Retina (tissue), 1 donor: Measurements from ENCODE around the gene EP400.
A peak's percentile ranks its signal among the peaks of the same experiment; 100 is the strongest.

Experiments used
- DNase-seq: peaks from one replicate; pipeline ENCODE4 v3.0.0-alpha.2; 2016

The EP400 gene

GRCh38 chr12:131949431-131950181, at the start of gene EP400:
Gene EP400 (plus strand): TSS chr12:131949942. CDS start chr12:131960620, 10,678 bp downstream.
- peak; percentile 89 for DNase-seq

DNA sequence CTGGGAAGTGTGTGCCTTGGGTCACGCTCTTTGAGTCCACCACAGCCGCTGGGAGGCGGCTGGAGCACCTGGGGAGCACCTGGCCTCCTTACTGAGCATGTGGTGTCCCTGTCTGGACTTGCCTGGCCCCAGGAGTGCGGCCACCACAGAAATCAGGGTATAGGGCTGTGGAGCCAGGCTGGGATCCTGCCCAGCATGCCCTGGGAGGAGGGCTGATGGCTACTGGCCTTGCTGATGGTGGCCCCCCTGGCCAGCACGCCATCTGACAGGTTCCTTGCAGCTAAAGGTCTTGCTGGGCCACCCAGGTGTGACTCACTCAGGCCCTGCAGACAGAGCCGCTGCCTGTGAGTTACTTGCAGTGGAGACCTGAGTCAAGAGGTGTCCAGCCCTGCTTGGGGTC, 49.3 kb upstream of the EP400 start:
- no peak for DNase-seq

GRCh38 chr12:131901431-131902331, 48.1 kb upstream of the EP400 start:
- DNase-seq = peak; percentile 6

GRCh38 chr12:131902332-131903241, 47.2 kb upstream of the EP400 start:
- peak; percentile 14 for DNase-seq

- peak; percentile 1 for DNase-seq
Observed at GRCh38 chr12:131903270-131904255, 46.2 kb upstream of the EP400 start.

GRCh38 chr12:131904346-131904745, 45.4 kb upstream of the EP400 start:
- DNase-seq = no peak

DNA sequence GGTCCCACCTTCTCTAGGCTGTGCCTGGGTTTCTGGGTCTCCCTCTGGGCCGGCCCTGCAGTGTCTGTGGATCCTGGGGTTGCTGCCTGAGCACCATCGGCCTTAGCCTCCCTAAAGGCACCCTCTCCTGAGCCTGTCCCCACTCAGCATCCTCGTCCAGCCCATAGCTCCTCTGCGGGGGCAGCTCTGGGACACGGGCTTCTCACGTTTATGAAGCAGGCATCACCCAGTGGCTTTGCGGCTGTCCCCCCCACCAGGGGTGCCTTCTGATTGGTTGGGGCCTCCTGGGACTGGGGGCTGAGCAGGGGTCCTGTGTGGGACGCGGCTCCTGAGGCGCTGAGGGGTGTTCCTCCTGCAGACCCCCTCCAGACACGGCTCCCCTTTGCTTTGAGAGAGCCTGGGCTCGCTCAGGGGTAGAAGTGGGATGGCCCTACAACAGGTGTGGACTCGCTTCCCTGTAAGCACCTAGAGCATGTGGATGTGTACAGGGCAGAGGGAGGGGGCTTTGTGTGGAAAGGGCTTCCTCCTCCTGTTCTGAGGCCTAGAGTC, 44.6 kb upstream of the EP400 start:
- DNase-seq = no peak

DNA sequence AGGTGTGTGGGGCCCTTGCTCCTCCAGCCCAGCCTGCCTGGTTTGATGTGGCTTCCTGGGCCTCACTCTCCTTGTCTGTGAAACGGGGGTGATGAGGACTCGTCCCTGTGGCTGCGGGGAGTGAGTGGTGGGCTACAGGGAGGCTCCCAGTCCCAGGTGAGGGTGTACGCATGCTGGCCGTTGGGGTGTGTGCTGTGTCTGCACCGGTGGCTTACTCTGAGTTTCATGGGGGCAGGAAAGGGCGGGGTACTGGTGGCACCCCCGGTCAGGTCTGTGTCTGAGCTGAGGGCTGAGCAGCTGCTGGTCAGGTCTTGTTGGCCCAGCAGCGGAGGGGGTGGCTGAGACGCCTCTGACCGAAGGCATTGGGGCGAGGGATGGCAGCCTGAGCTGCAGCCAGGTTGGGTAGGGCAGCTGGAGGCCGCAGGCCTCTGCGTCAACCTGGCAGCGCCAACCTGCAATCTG, 44.1 kb upstream of the EP400 start:
- no peak for DNase-seq

DNA sequence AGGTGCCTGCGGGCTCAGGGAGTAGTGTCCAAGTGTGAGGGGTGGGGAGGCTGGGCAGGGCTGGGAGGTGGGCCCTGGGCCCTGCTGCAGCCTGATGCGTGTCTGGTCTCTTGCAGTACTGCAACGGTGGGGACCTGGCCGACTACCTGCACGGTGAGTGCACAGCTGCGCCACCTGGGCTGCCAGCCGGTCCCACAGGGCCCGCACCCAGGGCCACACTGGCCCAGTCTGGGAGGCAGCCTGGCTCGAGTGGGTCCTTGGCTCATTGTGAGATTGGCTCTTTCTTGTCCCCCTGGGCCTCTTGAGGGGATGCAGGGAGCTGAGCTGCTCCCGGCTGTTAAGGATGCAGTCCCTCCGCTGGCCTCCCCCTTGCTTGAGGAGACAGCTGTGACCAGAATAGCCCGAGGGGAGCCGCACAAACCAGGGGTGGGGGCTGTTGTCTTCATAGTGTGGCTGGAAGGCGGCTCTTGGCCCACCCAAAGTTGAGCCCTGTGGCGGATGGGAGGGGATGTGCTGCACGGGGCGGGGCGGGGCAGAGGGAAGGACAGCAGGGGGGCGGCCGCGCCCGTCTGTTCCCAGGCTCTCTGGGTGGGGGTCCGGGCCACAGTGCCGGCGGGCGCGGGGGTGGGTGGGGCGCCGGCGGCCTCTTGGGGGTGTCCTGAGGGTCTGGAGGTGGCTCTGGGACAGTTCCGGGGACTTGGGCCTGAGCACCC, 42.2 kb upstream of the EP400 start:
- no peak for DNase-seq

DNA sequence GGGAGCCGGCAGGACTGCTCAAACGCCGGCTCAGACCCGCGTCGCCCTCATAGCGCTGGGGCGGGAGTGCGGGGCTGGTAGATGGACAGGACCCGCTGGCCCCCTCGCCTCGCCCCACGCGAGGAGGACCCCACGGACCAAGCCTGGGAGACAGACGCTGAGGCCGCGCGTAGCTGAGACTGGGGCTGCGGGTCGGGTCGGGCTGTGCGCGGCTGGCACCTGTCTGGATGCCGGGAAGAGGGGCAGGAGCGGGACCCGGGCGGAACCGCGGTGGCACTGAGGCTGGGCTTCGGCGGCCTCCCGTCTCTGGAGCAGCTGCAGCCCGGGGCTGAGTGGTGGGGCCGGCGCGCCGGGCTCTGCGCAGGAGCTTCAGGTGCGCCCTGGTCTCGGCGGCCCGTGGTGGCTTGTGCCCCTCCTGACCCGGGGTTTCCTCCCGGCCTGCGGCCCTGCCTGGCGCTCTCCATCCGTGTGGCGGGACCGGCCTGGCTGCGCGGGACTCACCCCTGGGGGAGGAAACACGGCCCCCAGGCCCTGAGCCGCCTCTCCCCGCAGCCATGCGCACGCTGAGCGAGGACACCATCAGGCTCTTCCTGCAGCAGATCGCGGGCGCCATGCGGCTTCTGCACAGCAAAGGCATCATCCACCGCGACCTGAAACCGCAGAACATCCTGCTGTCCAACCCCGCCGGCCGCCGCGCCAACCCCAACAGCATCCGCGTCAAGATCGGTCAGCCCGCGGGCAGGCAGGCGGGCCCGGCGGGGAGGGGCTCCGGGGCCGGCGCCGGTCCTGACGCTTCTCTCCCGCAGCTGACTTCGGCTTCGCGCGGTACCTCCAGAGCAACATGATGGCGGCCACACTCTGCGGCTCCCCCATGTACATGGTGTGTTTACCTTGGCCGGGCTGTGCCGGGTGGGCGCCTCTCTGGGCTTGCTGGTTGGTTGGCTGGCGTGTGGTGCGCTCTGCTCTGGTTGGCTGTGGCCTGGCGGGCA, 41.4 kb upstream of the EP400 start:
- DNase-seq = no peak

DNA sequence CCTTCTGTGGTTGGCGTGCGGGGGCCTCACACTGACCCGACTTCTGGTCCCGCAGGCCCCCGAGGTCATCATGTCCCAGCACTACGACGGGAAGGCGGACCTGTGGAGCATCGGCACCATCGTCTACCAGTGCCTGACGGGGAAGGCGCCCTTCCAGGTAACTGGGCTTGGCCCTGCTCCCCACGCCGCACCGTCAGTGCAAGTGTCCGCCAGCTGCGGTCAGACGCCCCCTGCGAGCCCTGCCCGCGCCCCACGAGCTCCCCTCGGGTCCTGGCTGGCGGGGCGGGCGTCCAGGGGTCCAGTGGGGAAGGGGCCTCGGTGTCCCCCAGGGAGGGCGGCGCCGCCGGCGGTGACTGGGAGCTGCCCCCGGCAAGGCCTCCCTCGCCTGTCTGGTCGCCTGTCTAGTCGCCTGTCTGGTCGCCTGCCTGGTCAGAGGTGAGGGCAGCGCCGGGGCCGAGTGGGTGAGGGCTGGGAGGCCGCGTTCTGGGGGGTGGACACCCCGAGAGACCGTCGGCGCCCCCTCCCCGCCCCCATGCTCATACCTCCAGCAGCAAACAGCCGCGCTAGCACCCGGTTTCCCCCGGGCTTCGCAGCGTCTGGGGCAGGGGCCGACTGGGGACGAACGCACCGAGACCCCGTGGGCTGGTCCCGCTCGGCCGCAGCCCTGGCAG, 40.5 kb upstream of the EP400 start:
- DNase-seq = no peak

DNA sequence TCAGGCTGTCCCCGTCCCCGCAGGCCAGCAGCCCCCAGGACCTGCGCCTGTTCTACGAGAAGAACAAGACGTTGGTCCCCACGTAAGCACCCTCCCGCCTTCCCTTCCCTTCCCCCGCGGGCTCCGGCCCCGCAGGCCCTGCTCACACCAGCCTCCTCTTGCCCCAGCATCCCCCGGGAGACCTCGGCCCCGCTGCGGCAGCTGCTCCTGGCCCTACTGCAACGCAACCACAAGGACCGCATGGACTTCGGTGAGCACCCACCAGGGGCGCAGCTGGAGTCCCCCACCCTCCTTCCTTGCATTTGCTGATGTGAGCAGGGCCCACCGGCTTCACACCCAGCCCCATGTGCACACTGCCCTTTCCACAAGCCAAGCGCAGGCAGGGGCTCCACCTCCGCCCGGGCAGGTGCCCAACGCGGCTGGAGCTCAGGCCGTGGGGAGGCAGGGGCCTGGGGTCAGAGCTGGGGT, 40.0 kb upstream of the EP400 start:
- peak; percentile 1 for DNase-seq

DNA sequence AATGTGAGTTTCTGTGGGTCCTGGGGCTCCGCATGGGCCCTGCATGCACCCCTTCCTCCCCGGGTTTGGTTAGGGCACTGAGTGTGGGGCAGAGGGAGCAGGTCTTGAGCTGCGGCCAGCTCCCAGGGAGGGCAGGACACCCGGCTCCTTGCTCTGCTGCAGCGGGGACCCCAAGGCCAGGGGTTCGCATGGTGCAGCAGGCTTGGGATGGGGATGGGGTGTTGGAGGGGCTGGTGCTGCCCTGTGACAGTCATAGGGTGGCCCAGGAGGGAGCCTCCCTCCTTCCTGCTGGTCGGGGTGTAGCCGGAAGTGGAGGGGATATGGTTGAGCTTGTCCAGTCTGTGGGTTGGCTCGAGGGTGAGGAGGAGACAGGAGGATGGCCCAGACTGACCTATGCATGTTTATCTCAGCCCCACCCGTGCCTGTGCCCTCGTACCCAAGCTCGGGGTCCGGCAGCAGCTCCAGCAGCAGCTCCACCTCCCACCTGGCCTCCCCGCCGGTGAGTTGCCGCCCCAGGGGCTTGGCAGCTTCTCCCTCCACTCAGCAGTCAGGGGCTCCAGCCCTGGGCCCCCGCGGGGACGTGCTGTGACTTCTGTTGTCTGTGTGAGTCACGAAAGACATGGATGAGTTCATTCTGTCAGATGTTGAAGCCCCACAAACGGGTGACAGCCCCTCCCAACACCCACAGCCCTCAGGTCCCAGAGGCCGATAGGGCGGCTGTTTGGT, 39.3 kb upstream of the EP400 start:
- no peak for DNase-seq

DNA sequence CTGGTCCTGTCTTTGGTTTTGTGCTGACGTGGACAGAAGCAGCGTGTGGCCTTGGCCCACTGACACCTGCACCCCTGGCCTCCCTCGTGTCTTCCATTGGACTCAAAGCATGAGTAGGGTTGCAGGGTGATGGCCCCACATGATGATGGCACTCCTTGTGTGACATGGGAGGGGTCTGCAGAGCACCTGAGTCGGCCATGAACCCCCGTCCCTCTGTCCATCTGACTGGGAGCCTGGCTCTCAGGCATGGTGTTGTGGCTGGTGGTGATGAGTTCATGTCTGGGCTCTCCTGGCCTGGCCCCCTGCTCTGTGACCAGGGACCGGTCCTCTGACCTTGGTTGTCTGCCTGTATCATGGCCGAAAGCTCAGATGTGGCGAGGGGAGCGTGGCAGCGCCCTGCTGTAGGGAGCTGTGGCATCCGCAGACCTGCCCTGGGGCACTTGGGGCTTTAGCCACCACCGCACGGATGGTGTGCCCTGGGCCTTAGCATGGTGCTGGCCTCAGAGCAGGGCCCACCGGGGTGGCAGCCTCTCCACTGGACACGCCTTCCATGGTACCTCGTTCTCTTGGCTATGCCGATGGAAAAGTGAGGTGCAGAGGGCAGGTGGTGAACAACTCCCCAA, 38.6 kb upstream of the EP400 start:
- DNase-seq = no peak

DNA sequence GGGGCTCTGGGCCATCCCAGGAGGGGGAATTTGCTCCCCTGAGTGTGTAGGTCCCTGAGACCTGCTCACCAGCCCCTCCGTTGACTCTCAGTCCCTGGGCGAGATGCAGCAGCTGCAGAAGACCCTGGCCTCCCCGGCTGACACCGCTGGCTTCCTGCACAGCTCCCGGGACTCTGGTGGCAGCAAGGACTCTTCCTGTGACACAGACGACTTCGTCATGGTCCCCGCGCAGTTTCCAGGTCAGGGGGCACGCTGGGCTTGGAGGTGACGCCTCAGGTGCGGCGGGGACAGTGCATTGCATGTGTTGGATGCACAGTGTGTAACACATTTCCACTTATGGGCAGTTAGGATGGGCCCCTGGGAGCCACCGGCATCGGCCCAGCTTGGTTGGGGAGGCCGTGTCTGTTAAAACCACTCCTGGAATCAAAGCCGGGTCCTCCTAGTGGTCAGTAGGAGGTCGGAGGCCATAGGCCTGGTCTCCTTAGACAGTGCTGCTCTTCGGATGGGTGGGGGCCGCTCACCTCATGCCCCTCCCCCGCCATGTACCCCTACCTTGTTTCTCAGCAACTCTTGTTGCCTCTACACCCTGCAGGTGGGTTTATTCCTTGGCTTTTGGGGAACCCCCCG, 37.8 kb upstream of the EP400 start:
- no peak for DNase-seq

DNA sequence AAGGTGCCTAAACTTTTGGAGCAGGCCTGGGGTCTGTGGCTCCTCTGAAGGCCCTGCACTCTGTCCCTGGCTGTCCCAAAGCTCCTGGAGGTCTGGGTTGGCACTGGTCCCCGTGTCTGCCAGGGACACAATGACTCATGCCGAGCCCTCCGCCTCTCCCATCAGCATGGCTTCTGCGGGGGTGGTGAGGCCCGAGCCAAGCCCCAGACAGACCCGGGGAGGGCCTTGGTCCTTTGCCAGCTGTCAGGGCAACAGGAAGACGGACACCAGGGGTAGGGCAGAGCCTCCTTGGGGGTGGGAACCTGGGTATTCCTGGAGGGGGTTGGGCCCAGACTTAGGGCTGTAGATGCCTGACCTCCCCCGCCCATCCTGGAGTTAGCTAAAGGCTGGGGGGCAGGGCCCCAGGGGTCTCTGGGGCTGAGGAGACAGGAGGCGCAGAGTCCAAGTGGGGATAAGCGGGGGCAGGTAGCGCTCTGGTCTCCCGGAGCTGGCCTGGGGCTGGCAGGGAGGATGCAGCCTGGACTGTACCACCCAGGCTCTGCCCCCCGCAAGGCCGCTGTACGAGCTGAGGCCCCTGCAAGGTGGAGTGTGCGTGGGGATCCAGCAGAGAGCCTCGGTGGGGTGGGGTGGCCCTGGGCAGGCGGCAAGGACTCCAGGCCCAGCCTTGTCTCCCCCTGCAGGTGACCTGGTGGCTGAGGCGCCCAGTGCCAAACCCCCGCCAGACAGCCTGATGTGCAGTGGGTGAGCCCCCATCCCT, 37.0 kb upstream of the EP400 start:
- peak; percentile 1 for DNase-seq
